IMR-90 (cell line): ENCODE results near the gene CRYGS. TPM values are rescaled to one million over a fixed set of nuclear protein-coding genes. Genes with fewer than 3 reads are reported as not detected.
"Not testable (repeated sequence)": the region's sequence is repeated elsewhere in the genome, so short reads cannot be mapped to it uniquely, and the experiment has no call there.

Source experiments
- ATAC-seq: fragments of 200-7000 bp; cut with Tn5 transposase; 2 replicates; pipeline ENCODE4 v1.9.1; 2020; ENCODE audit warnings: low read depth, mild to moderate bottlenecking, moderate library complexity
- BruUV-seq: library from RNA; stranded (reverse); fragments of 400-500 nt; replicated peaks from 2 replicates; lab custom pipeline; 2021; lab: Mats Ljungman, UMichigan
- CTCF ChIA-PET: fragments of 300-600 bp; formaldehyde crosslinking; extraction: SDS; loops from one replicate; lab custom pipeline; 2021; ENCODE audit warnings: antibody characterized with exemption; lab: Yijun Ruan, JAX
- POLR2A ChIA-PET: fragments of 300-600 bp; sonication (Branson Sonifier 250); formaldehyde crosslinking; loops from one replicate; lab custom pipeline; 2022; ENCODE audit warnings: antibody characterized with exemption; ENCODE audit not compliant: unreplicated experiment; lab: Charles Lee
- DNase-seq: peaks from one replicate; pipeline ENCODE4 v3.0.0; 2013
- H2AFZ ChIP-seq: replicated peaks from 2 replicates; pipeline ENCODE3; 2013; ENCODE audit warnings: low read length, mild to moderate bottlenecking; ENCODE audit not compliant: poor library complexity
- H2AK5ac ChIP-seq: 2 replicates; pipeline ENCODE4 v1.6.1; 2013; ENCODE audit warnings: low read depth, low read length, inconsistent platforms
- H2AK9ac ChIP-seq: replicated peaks from 2 replicates; pipeline ENCODE3; 2013; ENCODE audit warnings: mild to moderate bottlenecking, low read depth, low read length, moderate library complexity; ENCODE audit not compliant: poor library complexity
- H2BK120ac ChIP-seq: 2 replicates; pipeline ENCODE4 v1.6.1; 2013; ENCODE audit warnings: low read depth, low read length, inconsistent platforms
- H2BK15ac ChIP-seq: 3 replicates; pipeline ENCODE4 v1.6.1; 2013; ENCODE audit warnings: low read depth, low read length, inconsistent platforms
- H2BK20ac ChIP-seq: 2 replicates; pipeline ENCODE4 v1.6.1; 2013; ENCODE audit warnings: low read depth, mild to moderate bottlenecking, inconsistent platforms, low read length, moderate library complexity
- H2BK5ac ChIP-seq: 2 replicates; pipeline ENCODE4 v1.6.1; 2013; ENCODE audit warnings: mild to moderate bottlenecking, low read depth, low read length, inconsistent platforms; ENCODE audit not compliant: poor library complexity, severe bottlenecking
- H3K14ac ChIP-seq: replicated peaks from 2 replicates; pipeline ENCODE4 v1.6.1; 2013; ENCODE audit warnings: low read depth, low read length, inconsistent platforms
- H3K18ac ChIP-seq: 2 replicates; pipeline ENCODE4 v1.6.1; 2013; ENCODE audit warnings: low read depth, low read length, control low read depth
- H3K23ac ChIP-seq: 2 replicates; pipeline ENCODE4 v1.6.1; 2013; ENCODE audit warnings: low read depth, low read length, inconsistent platforms
- H3K27ac ChIP-seq: 2 replicates; pipeline ENCODE4 v1.5.1; 2013; ENCODE audit warnings: mild to moderate bottlenecking, control low read depth, low read length; ENCODE audit not compliant: insufficient read depth
- H3K27me3 ChIP-seq: 2 replicates; pipeline ENCODE4 v1.6.1; 2013; ENCODE audit warnings: low read length; ENCODE audit not compliant: control insufficient read depth, insufficient read depth
- H3K36me3 ChIP-seq: 2 replicates; pipeline ENCODE4 v1.6.1; 2013; ENCODE audit warnings: low read length, mixed read lengths; ENCODE audit not compliant: control insufficient read depth, insufficient read depth
- H3K4ac ChIP-seq: 2 replicates; pipeline ENCODE4 v1.6.1; 2013; ENCODE audit warnings: low read depth, low read length, inconsistent platforms
- H3K4me1 ChIP-seq: 2 replicates; pipeline ENCODE4 v1.6.1; 2013; ENCODE audit warnings: low read length, mixed read lengths; ENCODE audit not compliant: control insufficient read depth, insufficient read depth
- H3K4me2 ChIP-seq: 2 replicates; pipeline ENCODE4 v1.6.1; 2013; ENCODE audit warnings: low read depth, mild to moderate bottlenecking, control low read depth, low read length, moderate library complexity
- H3K4me3 ChIP-seq: 2 replicates; pipeline ENCODE4 v1.5.1; 2013; ENCODE audit warnings: low read depth, mild to moderate bottlenecking, control low read depth, low read length, moderate library complexity; ENCODE audit not compliant: insufficient read depth
- H3K56ac ChIP-seq: 2 replicates; pipeline ENCODE4 v1.6.1; 2013; ENCODE audit warnings: low read length, inconsistent platforms; ENCODE audit not compliant: insufficient read depth; ENCODE audit errors: extremely low read depth
- H3K79me1 ChIP-seq, 2 experiments: 2 replicates each; pipeline ENCODE4 v1.6.1; 2013; ENCODE audit warnings: low read length in 2 of 2, inconsistent platforms in 1 of 2, low read depth in 1 of 2
- H3K9ac ChIP-seq: 2 replicates; pipeline ENCODE4 v1.6.1; 2013; ENCODE audit warnings: low read depth, low read length, control low read depth
- H3K9me1 ChIP-seq: 2 replicates; pipeline ENCODE4 v1.6.1; 2013; ENCODE audit warnings: low read length, inconsistent platforms; ENCODE audit not compliant: insufficient read depth
- H3K9me3 ChIP-seq: 2 replicates; pipeline ENCODE4 v1.6.1; 2013; ENCODE audit warnings: low read length; ENCODE audit not compliant: control insufficient read depth, insufficient read depth
- H4K20me1 ChIP-seq: 2 replicates; pipeline ENCODE4 v1.6.1; 2013; ENCODE audit warnings: low read length, inconsistent platforms; ENCODE audit not compliant: insufficient read depth
- H4K5ac ChIP-seq: 2 replicates; pipeline ENCODE4 v1.6.1; 2013; ENCODE audit warnings: mild to moderate bottlenecking, low read depth, low read length, control low read depth
- H4K8ac ChIP-seq, 2 experiments: 2 replicates each; pipeline ENCODE4 v1.6.1; 2013; ENCODE audit warnings: low read depth in 2 of 2, low read length in 2 of 2, control low read depth in 1 of 2, inconsistent platforms in 1 of 2
- H4K91ac ChIP-seq: 2 replicates; pipeline ENCODE4 v1.6.1; 2013; ENCODE audit warnings: low read depth, low read length, inconsistent platforms; ENCODE audit not compliant: insufficient read depth
- BHLHE40 ChIP-seq: fragments of 150-350 bp; IDR thresholded peaks from 2 replicates; pipeline ENCODE4 v1.6.1; 2016; ENCODE audit warnings: mild to moderate bottlenecking, low read depth, low read length
- POLR2A ChIP-seq: IDR thresholded peaks from 2 replicates; pipeline ENCODE4 v1.6.1; 2012; ENCODE audit warnings: mild to moderate bottlenecking, low read depth, low read length
- WGBS, 2 experiments: methylation state at CpG; one replicate each; pipeline versions ENCODE4 v1.1.5 to v1.1.7; 2013; ENCODE audit warnings: missing lambda C conversion rate in 2 of 2; ENCODE audit not compliant: insufficient read length in 1 of 2; ENCODE audit errors: extremely low coverage in 2 of 2; 5-methylcytosine and 5-hydroxymethylcytosine counted together
- dilution Hi-C: fragments of 300-500 bp; cut with HindIII; formaldehyde crosslinking; loops from one replicate; pipeline ENCODE4 v1.14.3; 2018; ENCODE audit warnings: low sequenced_read_pairs; ENCODE audit not compliant: unreplicated experiment
- in situ Hi-C: fragments of 300-500 bp; cut with MboI; formaldehyde crosslinking; loops from 3 replicates; pipeline ENCODE4 v1.14.3; 2019; ENCODE audit warnings: low sequenced_read_pairs, inconsistent platforms, mixed read lengths
- intact Hi-C: fragments of 100-400 bp; cut with micrococcal nuclease; formaldehyde crosslinking; loops from 2 replicates; pipeline ENCODE4 v1.10.0; 2022
- polyA plus RNA-seq, 3 experiments: library from polyadenylated mRNA; depleted of rRNA; stranded (reverse); fragments of >200 nt; gene quantifications; 2 replicates each; pipeline ENCODE4 v1.2.3, GENCODE V29; 2012; ENCODE audit warnings: low replicate concordance in 1 of 3
- total RNA-seq: library from RNA; depleted of rRNA; stranded (reverse); fragments of >200 nt; gene quantifications from 2 replicates; pipeline ENCODE4 v1.2.3, GENCODE V29; 2012

Gene CRYGS
- total and polyA plus RNA-seq, 2 of the 4 experiments (the other 2 are of a cell fraction): 0.36 to 2.1 TPM

- H3K9me3 ChIP-seq: no peaks in the 10 kb centered on the region
Observed at GRCh38 chr3:186587183-186587582, 43.0 kb upstream of the CRYGS start.

GRCh38 chr3:186586245-186586644, 42.1 kb upstream of the CRYGS start:
- H4K20me1 ChIP-seq, H2BK5ac ChIP-seq, H3K4ac ChIP-seq, POLR2A ChIA-PET, H3K9ac ChIP-seq, H4K91ac ChIP-seq, H2AFZ ChIP-seq, H3K18ac ChIP-seq, H2AK5ac ChIP-seq, H3K79me1 ChIP-seq, H3K4me2 ChIP-seq, H2BK120ac ChIP-seq, H4K8ac ChIP-seq, H3K56ac ChIP-seq, intact Hi-C loops, ATAC-seq, BruUV-seq, H4K5ac ChIP-seq, H2BK20ac ChIP-seq, H2AK9ac ChIP-seq, in situ Hi-C loops, H2BK15ac ChIP-seq, H3K4me3 ChIP-seq, H3K27me3 ChIP-seq, DNase-seq, H3K23ac ChIP-seq, H3K9me1 ChIP-seq, H3K14ac ChIP-seq, dilution Hi-C loops, H3K9me3 ChIP-seq, H3K4me1 ChIP-seq, H3K27ac ChIP-seq: not testable (repeated sequence)
- no CpG with 5 or more reads among the region's 9 CpGs for WGBS, 2 experiments
- peaks cover 12% of the 10 kb centered on the region for H3K36me3 ChIP-seq
- CTCF ChIA-PET: interaction anchor here (1.8 kb wide), 1 partner anchor 9 kb away, joined by 4 read pairs; no protein-coding TSS in a partner anchor

More at GRCh38 chr3:186587183-186587582, 43.0 kb upstream of the CRYGS start:
- DNase-seq (no peak), ATAC-seq (no peak)
- no peak overlapping the region for H2BK120ac ChIP-seq
- H3K56ac ChIP-seq: no peak overlapping the region
- H3K18ac ChIP-seq: no peak overlapping the region
- H3K4me2 ChIP-seq: no peak overlapping the region
- no peak overlapping the region for H2AK9ac ChIP-seq
- H4K8ac ChIP-seq: no peak overlapping the region
- no peak overlapping the region for H3K27ac ChIP-seq
- no peaks in the 10 kb centered on the region; the same call in 1 of the 2 replicates for H3K4me1 ChIP-seq
- H3K79me1 ChIP-seq: no peaks in the 10 kb centered on the region
- no peak overlapping the region for H4K91ac ChIP-seq
- no peak overlapping the region for H2AFZ ChIP-seq
- in situ Hi-C loops (no loop called here), dilution Hi-C loops (no loop called here), intact Hi-C loops (no loop called here)
- H3K9me1 ChIP-seq: no peaks in the 10 kb centered on the region
- POLR2A ChIA-PET: no interaction called here
- H3K9ac ChIP-seq: no peak overlapping the region
- TF ChIP-seq POLR2A (no peak), BHLHE40 (no peak)
- H2BK15ac ChIP-seq: no peak overlapping the region
- peaks cover 3% of the 10 kb centered on the region; the same call in 1 of the 2 replicates for H3K27me3 ChIP-seq
- no peak overlapping the region for H4K5ac ChIP-seq
- H3K14ac ChIP-seq: no peak overlapping the region
- H3K4ac ChIP-seq: no peak overlapping the region
- BruUV-seq: no TSS peak
- H3K4me3 ChIP-seq: no peak overlapping the region
- no peak overlapping the region for H3K23ac ChIP-seq
- peaks cover 11% of the 10 kb centered on the region for H3K36me3 ChIP-seq
- CTCF ChIA-PET: interaction anchor here (1.1 to 1.8 kb wide), 2 partner anchors 10 to 27 kb away, joined by 4 read pairs; no protein-coding TSS in a partner anchor
- H2BK5ac ChIP-seq: no peak overlapping the region
- H4K20me1 ChIP-seq: no peaks in the 10 kb centered on the region
- H2AK5ac ChIP-seq: no peak overlapping the region
- no peak overlapping the region for H2BK20ac ChIP-seq
